ENCODE data around the gene AZU1.
"Not testable (repeated sequence)": the region's sequence is repeated elsewhere in the genome, so short reads cannot be mapped to it uniquely, and the experiment has no call there.

The AZU1 gene

DNA sequence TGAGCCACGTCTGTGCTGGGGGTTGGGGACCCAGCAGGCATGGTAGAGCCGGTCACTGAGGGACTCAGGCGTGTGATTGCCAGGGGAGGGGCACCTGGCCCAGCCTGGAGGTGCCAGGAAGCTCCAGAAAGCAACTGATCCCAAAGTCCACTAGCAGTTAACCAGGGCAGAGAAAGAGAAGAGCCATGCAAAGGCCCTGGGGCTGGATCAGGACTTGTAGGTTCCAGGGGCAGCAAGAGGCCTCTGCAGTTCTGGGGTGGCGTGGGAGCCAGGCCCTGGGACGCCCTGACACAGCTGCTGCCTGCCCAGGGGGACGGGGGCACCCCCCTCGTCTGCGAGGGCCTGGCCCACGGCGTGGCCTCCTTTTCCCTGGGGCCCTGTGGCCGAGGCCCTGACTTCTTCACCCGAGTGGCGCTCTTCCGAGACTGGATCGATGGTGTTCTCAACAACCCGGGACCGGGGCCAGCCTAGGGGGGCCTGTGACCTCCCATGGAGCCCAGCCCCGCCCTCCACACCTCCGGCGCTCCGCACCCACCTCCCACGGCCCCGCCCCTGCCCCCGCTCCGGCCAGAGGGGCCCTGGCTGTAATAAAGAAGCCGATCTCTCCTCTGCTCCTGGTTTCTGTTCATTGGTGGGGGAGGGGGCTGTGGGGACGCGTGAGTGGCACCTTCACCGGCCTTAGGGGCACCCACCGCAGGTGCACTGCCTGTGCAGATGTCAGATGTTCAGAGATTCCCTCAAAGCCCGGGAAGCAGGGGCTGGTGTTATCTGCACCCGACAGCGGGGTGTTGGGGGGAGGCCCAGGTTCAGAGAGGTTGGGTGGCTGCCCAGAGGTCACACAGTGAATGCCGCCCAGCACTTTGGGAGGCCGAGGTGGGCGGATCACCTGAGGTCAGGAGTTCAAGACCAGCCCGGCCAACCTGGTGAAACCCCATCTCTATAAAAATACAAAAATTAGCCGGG, 4.1 kb downstream of the AZU1 start:
- DNase-seq, result no peak

DNA sequence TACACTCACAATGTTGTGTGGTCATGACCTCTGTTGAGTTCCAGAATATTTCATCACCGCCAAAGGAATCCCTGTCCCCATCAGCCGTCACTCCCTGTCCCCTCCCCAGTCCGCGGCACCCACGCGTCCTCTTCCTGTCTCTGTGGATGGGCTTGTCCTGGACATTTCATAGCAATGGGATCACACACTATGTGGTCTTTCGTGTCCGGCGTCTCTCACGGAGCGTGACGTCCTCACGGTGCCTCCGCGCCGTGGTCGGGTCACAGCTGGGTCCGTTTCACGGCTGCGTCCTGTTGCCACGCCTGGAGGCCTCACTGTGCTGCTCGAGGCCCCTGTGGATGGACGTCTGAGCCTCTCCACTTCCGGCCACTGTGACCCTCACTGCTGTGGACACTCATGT, 6.6 kb downstream of the AZU1 start:
- no peak for DNase-seq

DNA sequence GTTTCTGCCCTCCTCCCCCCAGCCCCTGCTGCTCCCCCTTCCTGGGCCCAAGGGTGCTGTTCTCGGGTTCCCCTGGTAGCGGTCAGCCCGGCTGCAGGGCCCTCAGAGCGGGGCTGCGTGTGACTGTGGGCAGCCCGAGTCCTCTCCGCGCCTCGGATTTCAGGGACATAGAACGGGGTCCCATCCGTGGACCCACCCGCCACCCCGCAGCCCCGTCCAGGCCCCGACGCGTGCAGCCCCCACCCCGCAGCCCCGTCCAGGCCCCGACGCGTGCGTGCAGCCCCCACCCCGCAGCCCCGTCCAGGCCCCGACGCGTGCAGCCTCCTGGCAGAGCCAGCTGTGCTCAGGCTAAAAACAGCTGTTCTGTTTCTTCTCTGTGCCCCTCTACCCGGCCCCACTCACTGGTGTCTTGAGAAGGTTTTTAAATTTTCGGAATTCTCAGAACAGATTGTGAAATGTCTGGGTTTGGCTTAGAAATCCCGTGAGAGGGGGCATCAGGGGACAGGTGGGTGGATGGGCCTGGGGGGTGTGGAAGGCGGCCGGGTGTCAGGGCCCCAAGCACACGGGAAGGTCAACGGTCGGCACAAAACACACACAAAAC, 7.7 kb downstream of the AZU1 start:
- DNase-seq, result no peak

- no peak for DNase-seq
Observed at GRCh38 chr19:840519-841206, 13.0 kb downstream of the AZU1 start, which contains the start of gene PRTN3. Gene PRTN3, plus strand, starts transcription at chr19:840999. Its CDS starts 10 bp downstream, at chr19:841009.

DNA sequence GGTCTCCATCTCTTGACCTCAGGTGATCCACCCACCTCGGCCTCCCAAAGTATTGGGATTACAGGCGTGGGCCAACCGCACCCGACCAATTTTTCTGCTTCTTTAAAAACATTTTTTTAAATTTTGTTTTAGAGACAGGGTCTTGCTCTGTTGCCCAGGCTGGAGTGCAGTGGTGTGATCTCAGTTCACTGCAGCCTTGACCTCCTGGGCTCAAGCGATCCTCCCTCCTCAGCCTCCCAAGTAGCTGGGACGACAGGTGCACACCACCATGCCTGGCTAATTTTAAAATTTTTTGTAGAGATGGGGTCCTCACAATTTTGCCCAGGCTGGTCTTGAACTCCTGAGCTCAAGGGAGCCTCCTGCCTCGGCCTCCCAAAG, 15.2 kb downstream of the AZU1 start:
- DNase-seq, result not testable (repeated sequence)

DNA sequence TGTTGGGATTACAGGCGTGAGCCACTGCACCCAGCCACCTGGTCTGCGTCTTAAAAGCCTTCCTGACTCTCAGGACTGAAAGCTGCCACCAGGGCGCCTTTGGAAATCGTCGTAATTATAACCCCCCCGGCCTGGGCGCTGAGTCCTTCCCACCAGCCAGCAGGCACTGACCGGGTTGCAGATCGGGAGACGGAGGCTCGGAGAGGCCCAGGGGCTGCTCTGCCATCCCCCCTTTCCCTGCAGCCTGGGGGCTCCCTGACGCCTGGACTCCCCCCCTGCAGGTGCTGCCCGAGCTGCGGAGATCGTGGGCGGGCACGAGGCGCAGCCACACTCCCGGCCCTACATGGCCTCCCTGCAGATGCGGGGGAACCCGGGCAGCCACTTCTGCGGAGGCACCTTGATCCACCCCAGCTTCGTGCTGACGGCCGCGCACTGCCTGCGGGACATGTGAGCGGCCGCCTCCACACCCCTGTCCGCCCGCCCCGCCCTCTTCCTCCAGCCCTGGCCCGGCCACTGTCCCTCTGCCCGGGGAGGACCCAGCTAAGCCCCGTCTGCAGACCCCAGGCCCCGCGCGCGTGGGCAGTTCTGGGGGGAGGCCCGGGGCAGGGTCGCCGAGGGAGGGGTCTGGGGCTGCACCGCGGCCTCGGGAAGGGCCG, 15.7 kb downstream of the AZU1 start:
- no peak for DNase-seq

- DNase-seq, result no peak
Observed at GRCh38 chr19:843836-844545, 16.4 kb downstream of the AZU1 start.

DNA sequence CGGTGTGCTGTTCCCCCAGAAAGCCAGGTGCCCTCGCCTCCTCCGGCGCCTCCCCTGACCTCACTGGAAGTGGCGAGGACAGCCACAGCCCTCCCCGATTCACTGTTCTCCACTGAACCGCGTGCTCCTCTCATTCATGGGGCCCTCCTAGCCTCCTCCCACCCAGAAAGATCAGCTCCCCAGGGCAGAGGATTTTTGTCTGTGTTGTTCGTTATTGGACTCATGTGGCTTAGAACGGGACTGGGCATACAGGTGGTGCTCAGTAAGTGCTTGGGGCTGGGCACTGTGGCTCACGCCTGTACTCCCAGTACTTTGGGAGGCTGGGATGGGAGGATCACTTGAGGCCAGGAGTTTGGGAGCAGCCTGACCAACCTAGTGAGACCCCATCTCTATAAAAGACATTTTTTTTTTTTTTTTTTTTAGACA, 16.9 kb downstream of the AZU1 start:
- DNase-seq, result no peak

- DNase-seq, result no peak
Observed at GRCh38 chr19:845707-846521, 18.3 kb downstream of the AZU1 start.

- DNase-seq, result no peak
Observed at GRCh38 chr19:848386-848921, 20.8 kb downstream of the AZU1 start.

DNA sequence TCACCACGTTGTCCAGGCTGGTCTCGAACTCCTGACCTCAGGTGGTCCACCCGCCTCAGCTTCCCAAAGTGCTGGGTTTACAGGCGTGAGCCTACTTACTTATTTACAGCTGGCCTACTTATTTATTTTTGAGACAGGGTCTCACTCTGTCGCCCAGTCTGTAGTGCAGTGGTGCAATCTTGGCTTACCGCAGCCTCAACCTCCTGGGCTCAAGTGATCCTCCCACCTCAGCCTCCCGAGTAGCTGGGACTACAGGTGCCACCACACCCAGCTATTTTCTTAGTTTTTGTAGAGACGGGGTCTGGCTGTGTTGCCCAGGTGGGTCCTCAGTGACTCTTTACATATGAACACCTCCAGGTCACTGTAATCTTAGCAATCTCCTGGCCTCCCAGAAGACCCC, 21.6 kb downstream of the AZU1 start:
- not testable (repeated sequence) for DNase-seq

GRCh38 chr19:850221-850978, 22.8 kb downstream of the AZU1 start:
- DNase-seq, result peak; percentile 71

GRCh38 chr19:850979-851335, 23.3 kb downstream of the AZU1 start:
- DNase-seq, result no peak

DNA sequence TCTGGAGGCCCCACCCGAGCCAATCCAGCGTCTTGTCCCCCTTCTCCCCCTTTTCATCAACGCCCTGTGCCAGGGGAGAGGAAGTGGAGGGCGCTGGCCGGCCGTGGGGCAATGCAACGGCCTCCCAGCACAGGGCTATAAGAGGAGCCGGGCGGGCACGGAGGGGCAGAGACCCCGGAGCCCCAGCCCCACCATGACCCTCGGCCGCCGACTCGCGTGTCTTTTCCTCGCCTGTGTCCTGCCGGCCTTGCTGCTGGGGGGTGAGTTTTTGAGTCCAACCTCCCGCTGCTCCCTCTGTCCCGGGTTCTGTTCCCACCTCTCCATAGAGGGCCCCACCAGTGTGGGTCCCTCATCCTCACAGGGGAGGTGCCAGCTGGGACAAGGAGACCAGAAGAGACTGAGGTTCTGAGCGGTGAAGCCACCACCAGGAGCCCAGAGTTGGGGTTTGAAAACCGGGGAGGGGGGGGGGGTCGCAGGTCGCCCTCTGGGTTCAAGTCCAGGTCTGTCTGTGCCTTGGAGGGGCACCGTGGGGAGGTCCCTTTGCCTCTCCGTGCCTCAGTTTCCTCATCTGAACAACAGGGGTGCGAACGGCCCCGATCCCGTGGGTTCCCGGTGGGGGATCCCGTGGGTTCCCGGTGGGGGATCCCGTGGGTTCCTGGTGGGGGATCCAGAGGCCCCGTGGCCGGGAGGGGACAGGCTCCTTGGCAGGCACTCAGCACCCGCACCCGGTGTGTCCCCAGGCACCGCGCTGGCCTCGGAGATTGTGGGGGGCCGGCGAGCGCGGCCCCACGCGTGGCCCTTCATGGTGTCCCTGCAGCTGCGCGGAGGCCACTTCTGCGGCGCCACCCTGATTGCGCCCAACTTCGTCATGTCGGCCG, 24.7 kb downstream of the AZU1 start, which contains the start of gene ELANE:
ELANE (plus strand) TSS at position 168 of the 878 bp plus-strand sequence; CDS start at position 194, 26 bp downstream.
- DNase-seq, result no peak

- no peak for DNase-seq
Observed at GRCh38 chr19:853014-853585, 25.5 kb downstream of the AZU1 start.

DNA sequence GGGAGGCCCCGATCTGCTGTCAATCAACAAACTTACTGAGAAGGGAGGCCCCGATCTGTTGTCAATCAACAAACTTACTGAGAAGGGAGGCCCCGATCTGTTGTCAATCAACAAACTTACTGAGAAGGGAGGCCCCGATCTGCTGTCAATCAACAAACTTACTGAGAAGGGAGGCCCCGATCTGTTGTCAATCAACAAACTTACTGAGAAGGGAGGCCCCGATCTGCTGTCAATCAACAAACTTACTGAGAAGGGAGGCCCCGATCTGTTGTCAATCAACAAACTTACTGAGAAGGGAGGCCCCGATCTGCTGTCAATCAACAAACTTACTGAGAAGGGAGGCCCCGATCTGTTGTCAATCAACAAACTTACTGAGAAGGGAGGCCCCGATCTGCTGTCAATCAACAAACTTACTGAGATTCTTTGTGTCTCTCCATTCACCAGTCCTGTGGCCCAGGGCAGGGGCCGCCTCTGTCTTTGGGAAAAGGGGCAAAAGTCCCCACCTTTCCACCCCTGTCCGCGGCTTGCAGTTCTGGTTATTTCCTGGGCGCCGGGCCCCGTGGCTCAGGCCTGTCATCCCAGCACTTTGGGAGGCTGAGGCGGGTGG, 26.1 kb downstream of the AZU1 start:
- DNase-seq, result not testable (repeated sequence)

DNA sequence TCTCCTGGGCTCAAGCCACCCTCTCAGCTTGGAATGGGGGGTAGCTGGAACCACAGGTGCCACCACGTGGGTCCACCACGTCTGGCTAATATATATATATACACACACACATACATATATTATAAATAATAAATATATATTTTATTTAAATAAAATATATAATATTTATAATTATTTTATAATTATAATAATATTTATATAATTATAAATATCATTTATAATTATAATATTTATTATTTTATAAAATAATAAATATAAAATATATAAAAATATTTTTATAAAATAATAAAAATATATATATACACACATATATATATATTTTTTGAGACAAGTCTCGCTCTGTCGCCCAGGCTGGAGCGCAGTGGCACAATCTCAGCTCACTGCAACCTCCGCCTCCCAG, 26.9 kb downstream of the AZU1 start:
- no peak for DNase-seq

GRCh38 chr19:855142-855541, 27.5 kb downstream of the AZU1 start:
- no peak for DNase-seq
